ENCODE results near the gene COL18A1. TPM values are rescaled to one million over a fixed set of nuclear protein-coding genes. Genes with fewer than 3 reads are reported as not detected.

COL18A1 gene
- polyA plus RNA-seq, 1 of the 3 experiments (the other 2 are of a cell fraction): 118 TPM

DNA sequence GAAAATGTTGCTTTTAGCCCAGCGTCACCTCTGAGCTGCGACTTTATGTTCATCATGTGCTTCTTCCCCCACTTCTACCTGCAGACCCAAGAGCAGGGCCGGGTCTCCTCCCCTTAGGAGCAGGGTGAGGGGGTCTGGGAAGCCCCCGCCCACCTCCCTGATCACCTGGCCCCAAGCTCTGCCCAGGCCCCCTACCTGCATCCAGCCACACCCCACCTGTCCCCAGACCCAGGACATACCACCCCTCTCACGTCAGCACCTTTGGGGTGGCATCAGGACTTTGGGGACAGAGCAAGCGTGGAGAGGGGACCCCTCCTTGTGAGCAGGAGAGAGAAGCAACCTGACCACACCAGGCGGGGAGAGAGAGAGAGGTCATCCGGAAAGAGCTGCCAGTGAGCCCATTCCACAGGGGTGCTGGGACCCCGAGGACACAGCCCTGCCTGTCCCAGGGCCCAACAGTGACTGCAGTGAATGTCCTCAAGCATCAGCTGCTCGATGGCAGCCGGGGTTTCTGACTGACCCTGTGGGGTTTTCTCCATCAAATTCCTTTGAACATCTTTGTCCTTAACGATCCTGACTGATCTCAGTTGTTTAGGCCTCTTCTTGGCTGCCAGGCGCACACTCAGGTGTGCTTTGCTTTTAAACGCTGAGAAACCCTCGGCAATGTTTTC, 42.8 kb upstream of the COL18A1 start:
- WGBS (ENCODE audit: low lambda C conversion rate): 98% methylated on average over 9 of the region's 15 CpGs
- Histone ChIP-seq H3K4me3 (ENCODE audit: low read depth in 2 of 2, low read length in 1 of 2) (no peak overlapping the region), H3K36me3 (replicated peaks in 1 of 2; ENCODE audit: control insufficient read depth in 1 of 2, insufficient read depth in 2 of 2, low read length in 1 of 2) (no peaks in the 10 kb centered on the region), H3K27me3 (ENCODE audit: insufficient read depth) (no peaks in the 10 kb centered on the region), H3K27ac (ENCODE audit: low read depth in 2 of 2, low read length in 1 of 2) (peak overlapping the region in 1 of 2 experiments; percentile 100; a peak in 2 of 4 replicates), H2AFZ (ENCODE audit: low read depth) (no peak overlapping the region), H3K9me3 (no peaks in the 10 kb centered on the region), H3F3A (replicated peaks; ENCODE audit: insufficient read depth) (peaks cover 33% of the 10 kb centered on the region), H3K79me2 (ENCODE audit: insufficient read depth) (peaks cover 12% of the 10 kb centered on the region; the same call in 1 of the 2 replicates), H4K20me1 (ENCODE audit: insufficient read depth) (no peaks in the 10 kb centered on the region), H3K4me2 (no peak overlapping the region), H3K9me2 (no peaks in the 10 kb centered on the region), H3K9ac (no peak overlapping the region), H3K4me1 (ENCODE audit: control insufficient read depth in 1 of 2, insufficient read depth in 2 of 2, low read depth in 1 of 2, low read length in 1 of 2) (peaks cover 29 to 40% of the 10 kb centered on the region in 2 experiments; a peak in 3 of 4 replicates)
- ChIA-PET POLR2A (no interaction called here), CTCF (interaction anchor here (0.7 to 1.4 kb wide), 4 partner anchors 11 to 76 kb away, joined by 3 to 4 read pairs (median 3); no protein-coding TSS in a partner anchor)
- DNase-seq: no peak
- TF ChIP-seq GABPA (IDR thresholded peaks at IDR 0.05; ENCODE audit: low read depth): no peak
- no peak for TF ChIP-seq TCF12 (IDR thresholded peaks at IDR 0.05)
- no peak for TF ChIP-seq CHD2 (IDR thresholded peaks at IDR 0.05; ENCODE audit: low read length, partially characterized antibody)
- no peak for TF ChIP-seq EP300 (IDR thresholded peaks at IDR 0.05; ENCODE audit: borderline replicate concordance in 1 of 2, low read depth in 1 of 2, low read length in 1 of 2)
- TF ChIP-seq RCOR1 (IDR thresholded peaks at IDR 0.05; ENCODE audit: low read length): no peak
- TF ChIP-seq RFX5 (IDR thresholded peaks at IDR 0.05; ENCODE audit: low read length): no peak
- no peak for TF ChIP-seq ELF1 (IDR thresholded peaks at IDR 0.05)
- TF ChIP-seq, protein P1, sequence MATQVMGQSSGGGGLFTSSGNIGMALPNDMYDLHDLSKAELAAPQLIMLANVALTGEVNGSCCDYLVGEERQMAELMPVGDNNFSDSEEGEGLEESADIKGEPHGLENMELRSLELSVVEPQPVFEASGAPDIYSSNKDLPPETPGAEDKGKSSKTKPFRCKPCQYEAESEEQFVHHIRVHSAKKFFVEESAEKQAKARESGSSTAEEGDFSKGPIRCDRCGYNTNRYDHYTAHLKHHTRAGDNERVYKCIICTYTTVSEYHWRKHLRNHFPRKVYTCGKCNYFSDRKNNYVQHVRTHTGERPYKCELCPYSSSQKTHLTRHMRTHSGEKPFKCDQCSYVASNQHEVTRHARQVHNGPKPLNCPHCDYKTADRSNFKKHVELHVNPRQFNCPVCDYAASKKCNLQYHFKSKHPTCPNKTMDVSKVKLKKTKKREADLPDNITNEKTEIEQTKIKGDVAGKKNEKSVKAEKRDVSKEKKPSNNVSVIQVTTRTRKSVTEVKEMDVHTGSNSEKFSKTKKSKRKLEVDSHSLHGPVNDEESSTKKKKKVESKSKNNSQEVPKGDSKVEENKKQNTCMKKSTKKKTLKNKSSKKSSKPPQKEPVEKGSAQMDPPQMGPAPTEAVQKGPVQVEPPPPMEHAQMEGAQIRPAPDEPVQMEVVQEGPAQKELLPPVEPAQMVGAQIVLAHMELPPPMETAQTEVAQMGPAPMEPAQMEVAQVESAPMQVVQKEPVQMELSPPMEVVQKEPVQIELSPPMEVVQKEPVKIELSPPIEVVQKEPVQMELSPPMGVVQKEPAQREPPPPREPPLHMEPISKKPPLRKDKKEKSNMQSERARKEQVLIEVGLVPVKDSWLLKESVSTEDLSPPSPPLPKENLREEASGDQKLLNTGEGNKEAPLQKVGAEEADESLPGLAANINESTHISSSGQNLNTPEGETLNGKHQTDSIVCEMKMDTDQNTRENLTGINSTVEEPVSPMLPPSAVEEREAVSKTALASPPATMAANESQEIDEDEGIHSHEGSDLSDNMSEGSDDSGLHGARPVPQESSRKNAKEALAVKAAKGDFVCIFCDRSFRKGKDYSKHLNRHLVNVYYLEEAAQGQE (IDR thresholded peaks at IDR 0.05; ENCODE audit: low read depth, low read length): no peak
- no peak for TF ChIP-seq EZH2phosphoT487 (IDR thresholded peaks at IDR 0.05; ENCODE audit: borderline replicate concordance, low read depth)
- TF ChIP-seq NFIC (IDR thresholded peaks at IDR 0.05; ENCODE audit: borderline replicate concordance): no peak
- no peak for TF ChIP-seq JUND (IDR thresholded peaks at IDR 0.05)
- TF ChIP-seq TEAD4 (IDR thresholded peaks at IDR 0.05; ENCODE audit: borderline replicate concordance, insufficient read depth): no peak
- TF ChIP-seq, protein P2, sequence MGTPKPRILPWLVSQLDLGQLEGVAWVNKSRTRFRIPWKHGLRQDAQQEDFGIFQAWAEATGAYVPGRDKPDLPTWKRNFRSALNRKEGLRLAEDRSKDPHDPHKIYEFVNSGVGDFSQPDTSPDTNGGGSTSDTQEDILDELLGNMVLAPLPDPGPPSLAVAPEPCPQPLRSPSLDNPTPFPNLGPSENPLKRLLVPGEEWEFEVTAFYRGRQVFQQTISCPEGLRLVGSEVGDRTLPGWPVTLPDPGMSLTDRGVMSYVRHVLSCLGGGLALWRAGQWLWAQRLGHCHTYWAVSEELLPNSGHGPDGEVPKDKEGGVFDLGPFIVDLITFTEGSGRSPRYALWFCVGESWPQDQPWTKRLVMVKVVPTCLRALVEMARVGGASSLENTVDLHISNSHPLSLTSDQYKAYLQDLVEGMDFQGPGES (IDR thresholded peaks at IDR 0.05; ENCODE audit: low read depth, low read length): no peak
- TF ChIP-seq NRF1 (IDR thresholded peaks at IDR 0.05; ENCODE audit: low read depth, low read length): no peak
- no peak for TF ChIP-seq SIN3A (IDR thresholded peaks at IDR 0.05; ENCODE audit: borderline replicate concordance, low read depth, low read length)
